Measurements from ENCODE around the gene SLC37A3. TPM values are rescaled to one million over a fixed set of nuclear protein-coding genes. Genes with fewer than 3 reads are reported as not detected.

Gene SLC37A3
- total and polyA plus RNA-seq, 2 of the 13 experiments (the other 11 are each of a cell fraction or from before 2014, with no cell fraction given), result 21.3 to 27.9 TPM

DNA sequence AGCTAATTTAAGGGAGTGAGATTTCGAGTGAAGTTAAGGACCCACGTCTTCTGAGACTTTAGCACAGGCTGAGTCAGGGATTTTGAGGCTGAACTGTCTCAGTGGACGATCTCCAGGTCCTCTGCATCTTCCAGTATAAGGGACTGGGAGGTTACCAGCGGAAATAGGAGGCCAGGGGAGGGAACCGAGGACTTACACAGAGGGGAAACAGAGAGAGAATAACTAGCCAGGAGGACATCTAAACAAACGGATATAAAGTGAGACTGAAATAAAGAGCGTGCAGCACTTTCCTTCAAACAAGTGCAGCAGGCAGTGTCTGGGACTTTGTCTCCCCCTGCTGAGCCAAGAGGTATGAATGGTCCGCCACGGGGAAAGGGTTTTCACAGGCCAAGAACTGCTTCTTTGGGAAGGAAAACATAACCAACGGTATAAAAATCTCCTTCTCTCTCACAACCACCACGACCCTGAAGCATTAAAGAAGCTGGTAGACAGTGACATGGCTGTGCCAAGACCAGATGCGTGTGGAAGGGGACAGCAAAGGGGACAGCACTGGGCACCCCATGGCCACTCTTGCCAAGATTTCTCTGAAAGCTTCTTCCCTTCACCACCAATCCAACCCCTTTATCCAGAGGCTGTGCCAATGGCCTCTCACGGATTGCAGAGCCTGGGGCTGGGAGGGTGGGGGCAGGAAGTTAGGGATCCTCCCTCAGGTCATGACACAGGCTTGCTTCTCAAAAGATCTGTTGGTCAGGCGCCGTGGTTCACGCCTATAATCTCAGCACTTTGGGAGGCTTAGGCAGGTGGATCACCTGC lies 72.0 kb downstream of the SLC37A3 start (continued):
- TF ChIP-seq, protein P1, sequence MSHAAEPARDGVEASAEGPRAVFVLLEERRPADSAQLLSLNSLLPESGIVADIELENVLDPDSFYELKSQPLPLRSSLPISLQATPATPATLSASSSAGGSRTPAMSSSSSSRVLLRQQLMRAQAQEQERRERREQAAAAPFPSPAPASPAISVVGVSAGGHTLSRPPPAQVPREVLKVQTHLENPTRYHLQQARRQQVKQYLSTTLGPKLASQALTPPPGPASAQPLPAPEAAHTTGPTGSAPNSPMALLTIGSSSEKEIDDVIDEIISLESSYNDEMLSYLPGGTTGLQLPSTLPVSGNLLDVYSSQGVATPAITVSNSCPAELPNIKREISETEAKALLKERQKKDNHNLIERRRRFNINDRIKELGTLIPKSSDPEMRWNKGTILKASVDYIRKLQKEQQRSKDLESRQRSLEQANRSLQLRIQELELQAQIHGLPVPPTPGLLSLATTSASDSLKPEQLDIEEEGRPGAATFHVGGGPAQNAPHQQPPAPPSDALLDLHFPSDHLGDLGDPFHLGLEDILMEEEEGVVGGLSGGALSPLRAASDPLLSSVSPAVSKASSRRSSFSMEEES (CRISPR knock-in tag; IDR thresholded peaks at IDR 0.05), result 0 out of 2 replicates have a peak, but pooled peaks have one; percentile 30
- TF ChIP-seq JARID2 (CRISPR knock-in tag; IDR thresholded peaks at IDR 0.05; ENCODE audit: insufficient replicate concordance) (peak; percentile 27), CEBPG (CRISPR knock-in tag; IDR thresholded peaks at IDR 0.05) (peak; percentile 5; the same call in 1 of the 2 replicates), ZNF589 (CRISPR knock-in tag; conservative IDR thresholded peaks at IDR 0.05) (no peak), MED1 (CRISPR knock-in tag; IDR thresholded peaks at IDR 0.05) (0 out of 2 replicates have a peak, but pooled peaks have one; percentile 15), ZNF772 (CRISPR knock-in tag; IDR thresholded peaks at IDR 0.05) (0 out of 2 replicates have a peak, but pooled peaks have one; percentile 35), ZNF713 (CRISPR knock-in tag; IDR thresholded peaks at IDR 0.05) (no peak), GATAD1 (CRISPR knock-in tag; IDR thresholded peaks at IDR 0.05) (0 out of 2 replicates have a peak, but pooled peaks have one; percentile 35), KDM4B (CRISPR knock-in tag; IDR thresholded peaks at IDR 0.05) (0 out of 2 replicates have a peak, but pooled peaks have one; percentile 25), TSC22D2 (CRISPR knock-in tag; IDR thresholded peaks at IDR 0.05; ENCODE audit: borderline replicate concordance) (0 out of 2 replicates have a peak, but pooled peaks have one; percentile 41), ZFP91 (CRISPR knock-in tag; IDR thresholded peaks at IDR 0.05; ENCODE audit: borderline replicate concordance) (peak; percentile 33; the same call in 1 of the 2 replicates), KMT2A (CRISPR knock-in tag; IDR thresholded peaks at IDR 0.05) (0 out of 2 replicates have a peak, but pooled peaks have one; percentile 27), ZNF367 (CRISPR knock-in tag; IDR thresholded peaks at IDR 0.05; ENCODE audit: borderline replicate concordance) (no peak), MAFK (conservative IDR thresholded peaks at IDR 0.05 in 1 of 2, IDR thresholded peaks at IDR 0.05 in 1 of 2; ENCODE audit: low read length in 2 of 2) (peak in 1 of 2 experiments; percentile 22; a peak in 2 of 4 replicates), POGZ (CRISPR knock-in tag; IDR thresholded peaks at IDR 0.05) (no peak), NFIB (CRISPR knock-in tag; IDR thresholded peaks at IDR 0.05; ENCODE audit: borderline replicate concordance) (no peak), ZFY (CRISPR knock-in tag; IDR thresholded peaks at IDR 0.05) (peak; percentile 33; the same call in 1 of the 2 replicates), ZNF556 (CRISPR knock-in tag; IDR thresholded peaks at IDR 0.05; ENCODE audit: borderline replicate concordance) (0 out of 2 replicates have a peak, but pooled peaks have one; percentile 14), SALL2 (CRISPR knock-in tag; IDR thresholded peaks at IDR 0.05) (0 out of 2 replicates have a peak, but pooled peaks have one; percentile 45)
- TF ChIP-seq, protein P2, sequence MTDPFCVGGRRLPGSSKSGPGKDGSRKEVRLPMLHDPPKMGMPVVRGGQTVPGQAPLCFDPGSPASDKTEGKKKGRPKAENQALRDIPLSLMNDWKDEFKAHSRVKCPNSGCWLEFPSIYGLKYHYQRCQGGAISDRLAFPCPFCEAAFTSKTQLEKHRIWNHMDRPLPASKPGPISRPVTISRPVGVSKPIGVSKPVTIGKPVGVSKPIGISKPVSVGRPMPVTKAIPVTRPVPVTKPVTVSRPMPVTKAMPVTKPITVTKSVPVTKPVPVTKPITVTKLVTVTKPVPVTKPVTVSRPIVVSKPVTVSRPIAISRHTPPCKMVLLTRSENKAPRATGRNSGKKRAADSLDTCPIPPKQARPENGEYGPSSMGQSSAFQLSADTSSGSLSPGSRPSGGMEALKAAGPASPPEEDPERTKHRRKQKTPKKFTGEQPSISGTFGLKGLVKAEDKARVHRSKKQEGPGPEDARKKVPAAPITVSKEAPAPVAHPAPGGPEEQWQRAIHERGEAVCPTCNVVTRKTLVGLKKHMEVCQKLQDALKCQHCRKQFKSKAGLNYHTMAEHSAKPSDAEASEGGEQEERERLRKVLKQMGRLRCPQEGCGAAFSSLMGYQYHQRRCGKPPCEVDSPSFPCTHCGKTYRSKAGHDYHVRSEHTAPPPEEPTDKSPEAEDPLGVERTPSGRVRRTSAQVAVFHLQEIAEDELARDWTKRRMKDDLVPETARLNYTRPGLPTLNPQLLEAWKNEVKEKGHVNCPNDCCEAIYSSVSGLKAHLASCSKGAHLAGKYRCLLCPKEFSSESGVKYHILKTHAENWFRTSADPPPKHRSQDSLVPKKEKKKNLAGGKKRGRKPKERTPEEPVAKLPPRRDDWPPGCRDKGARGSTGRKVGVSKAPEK (CRISPR knock-in tag; IDR thresholded peaks at IDR 0.05; ENCODE audit: borderline replicate concordance), result 0 out of 2 replicates have a peak, but pooled peaks have one; percentile 62
- TF ChIP-seq, protein P3, sequence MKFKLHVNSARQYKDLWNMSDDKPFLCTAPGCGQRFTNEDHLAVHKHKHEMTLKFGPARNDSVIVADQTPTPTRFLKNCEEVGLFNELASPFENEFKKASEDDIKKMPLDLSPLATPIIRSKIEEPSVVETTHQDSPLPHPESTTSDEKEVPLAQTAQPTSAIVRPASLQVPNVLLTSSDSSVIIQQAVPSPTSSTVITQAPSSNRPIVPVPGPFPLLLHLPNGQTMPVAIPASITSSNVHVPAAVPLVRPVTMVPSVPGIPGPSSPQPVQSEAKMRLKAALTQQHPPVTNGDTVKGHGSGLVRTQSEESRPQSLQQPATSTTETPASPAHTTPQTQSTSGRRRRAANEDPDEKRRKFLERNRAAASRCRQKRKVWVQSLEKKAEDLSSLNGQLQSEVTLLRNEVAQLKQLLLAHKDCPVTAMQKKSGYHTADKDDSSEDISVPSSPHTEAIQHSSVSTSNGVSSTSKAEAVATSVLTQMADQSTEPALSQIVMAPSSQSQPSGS (CRISPR knock-in tag; IDR thresholded peaks at IDR 0.05), result 0 out of 2 replicates have a peak, but pooled peaks have one; percentile 18

All from HepG2 (cell line).